Small intestine (tissue), 7 donors: Measurements from ENCODE around the gene TMEM163. TPM values are rescaled to one million over a fixed set of nuclear protein-coding genes. Genes with fewer than 3 reads are reported as not detected.

Experiments
- DNase-seq, 2 donors: peaks; one replicate each; pipeline versions ENCODE4 v3.0.0 to v3.0.0-alpha.2; 2013
- FAIRE-seq: peaks from 2 replicates; lab custom pipeline; 2012; peaks lifted over from hg19 to GRCh38; lab: Jason Lieb, UNC
- H3K27ac ChIP-seq, 3 donors: one replicate each; pipeline ENCODE4 v1.5.1; 2013; ENCODE audit warnings: low read length in 2 of 3, mild to moderate bottlenecking in 2 of 3, control low read depth in 1 of 3, inconsistent platforms in 1 of 3, low read depth in 1 of 3, moderate library complexity in 1 of 3
- H3K27me3 ChIP-seq, 3 donors: one replicate each; pipeline ENCODE4 v1.6.1; 2013; ENCODE audit warnings: low read length in 3 of 3, inconsistent platforms in 1 of 3; ENCODE audit not compliant: control insufficient read depth in 3 of 3, insufficient read depth in 3 of 3
- H3K36me3 ChIP-seq, 3 donors: one replicate each; pipeline ENCODE4 v1.6.1; 2013; ENCODE audit warnings: low read length in 3 of 3, inconsistent platforms in 1 of 3, low read depth in 1 of 3, mild to moderate bottlenecking in 1 of 3, moderate library complexity in 1 of 3; ENCODE audit not compliant: control insufficient read depth in 3 of 3, insufficient read depth in 2 of 3
- H3K4me1 ChIP-seq, 3 donors: one replicate each; pipeline ENCODE4 v1.6.1; 2013; ENCODE audit warnings: low read length in 2 of 3, inconsistent platforms in 1 of 3, low read depth in 1 of 3, mild to moderate bottlenecking in 1 of 3, moderate library complexity in 1 of 3; ENCODE audit not compliant: control insufficient read depth in 3 of 3, insufficient read depth in 2 of 3
- H3K4me3 ChIP-seq, 3 donors: one replicate each; pipeline ENCODE4 v1.5.1; 2013; ENCODE audit warnings: low read length in 3 of 3, control low read depth in 1 of 3, inconsistent platforms in 1 of 3, low read depth in 1 of 3, mild to moderate bottlenecking in 1 of 3, moderate library complexity in 1 of 3
- H3K9me3 ChIP-seq, 2 donors: one replicate each; pipeline ENCODE4 v1.6.1; 2013; ENCODE audit warnings: low read depth in 1 of 2, low read length in 1 of 2; ENCODE audit not compliant: control insufficient read depth in 2 of 2, insufficient read depth in 1 of 2
- WGBS, 3 donors: extraction: QIAGEN DNeasy Blood & Tissue Kit; methylation state at CpG; one replicate each; pipeline ENCODE4 v1.1.7; 2013; 5-methylcytosine and 5-hydroxymethylcytosine counted together
- polyA plus RNA-seq, 4 donors: library from polyadenylated mRNA; stranded (reverse) in 3 of 4; unstranded in 1 of 4; fragments of 200-250 nt in 3 of 4; fragments of 120-200 nt in 1 of 4; gene quantifications; one replicate each; pipeline versions ENCODE4 v1.2.1 to v1.2.3, GENCODE V29; 2013
- donor health status: healthy with polysubstance abuse.
- donor health status: control.
- donor health status: control.
- donor health status: Bipolar disorder and iron deficiency.
- donor health status: healthy.

TMEM163 gene
- polyA plus RNA-seq, 4 donors = 0.13 to 0.57 (median 0.38) TPM

DNA sequence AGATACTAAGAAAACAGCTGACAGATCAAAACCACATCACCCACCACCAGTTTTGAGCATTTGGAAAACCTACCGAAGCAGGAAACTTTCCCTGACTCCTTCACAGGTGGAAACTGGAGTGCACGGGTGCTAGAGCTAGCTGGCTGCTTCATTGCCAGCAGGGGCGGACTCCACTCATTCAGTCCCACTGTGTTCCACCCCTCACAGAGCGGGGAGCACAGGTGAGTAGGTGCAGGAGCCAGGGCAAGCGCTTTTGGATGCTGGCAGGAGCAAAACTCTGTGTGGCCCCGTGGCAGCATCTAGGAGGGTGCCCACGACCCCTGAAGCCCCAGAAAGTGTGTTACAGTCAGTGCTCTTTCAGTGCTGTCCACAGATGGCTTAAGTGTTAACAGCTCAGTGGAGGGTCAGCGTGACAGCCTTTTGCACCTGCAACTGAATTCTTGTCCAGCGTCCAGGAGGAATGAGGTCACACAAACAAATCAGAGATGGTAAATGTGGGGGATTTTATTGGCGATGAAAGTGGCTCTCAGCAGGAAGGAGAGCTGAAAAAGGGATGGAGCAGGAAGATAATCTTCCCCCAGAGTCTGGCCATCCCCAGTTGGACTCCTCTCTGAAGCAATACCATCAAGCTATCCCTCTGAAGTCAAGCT, 71.1 kb downstream of the TMEM163 start:
- Histone ChIP-seq H3K4me1 (no peaks in the 10 kb centered on the region), H3K27me3 (peaks cover 0 to 2% (median 0%) of the 10 kb centered on the region in 3 donors), H3K4me3 (no peak overlapping the region), H3K9me3 (no peaks in the 10 kb centered on the region), H3K27ac (no peak overlapping the region), H3K36me3 (no peaks in the 10 kb centered on the region)
- 71 to 79% (median 78%) methylated on average over 10 of the region's 10 CpGs for WGBS, 3 donors
- DNase-seq (no peak), FAIRE-seq (no peak)

- FAIRE-seq = no peak
Measured at GRCh38 chr2:134642938-134643337, 75.9 kb downstream of the TMEM163 start.

DNA sequence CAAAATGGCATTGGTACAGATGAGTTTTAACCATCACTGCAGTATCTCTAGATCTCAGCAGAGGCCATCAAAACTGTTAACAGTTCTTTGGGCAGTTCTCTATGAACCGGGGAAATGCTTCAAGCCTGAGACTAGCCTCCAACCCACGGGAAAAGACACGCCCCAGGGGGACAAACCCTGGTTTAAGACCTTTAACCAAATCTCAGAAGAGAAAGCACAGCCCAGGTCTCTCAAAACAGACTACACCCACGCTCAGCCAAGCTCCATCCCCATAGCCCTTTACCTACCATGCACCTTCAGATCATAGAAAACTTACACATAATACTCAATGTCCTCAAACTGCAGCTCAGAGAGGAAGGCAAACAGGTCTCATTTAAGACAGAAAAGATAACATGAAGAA, 78.3 kb downstream of the TMEM163 start:
- no peaks in the 10 kb centered on the region for H3K9me3 ChIP-seq
- H3K27ac ChIP-seq = no peak overlapping the region
- H3K36me3 ChIP-seq = no peaks in the 10 kb centered on the region
- H3K4me3 ChIP-seq = no peak overlapping the region
- 61 to 67% (median 65%) methylated on average over 4 of the region's 4 CpGs for WGBS, 3 donors
- no peak for FAIRE-seq
- no peaks in the 10 kb centered on the region for H3K4me1 ChIP-seq
- peaks cover 0 to 6% (median 3%) of the 10 kb centered on the region in 3 donors for H3K27me3 ChIP-seq
- no peak for DNase-seq

More at GRCh38 chr2:134642938-134643337, 75.9 kb downstream of the TMEM163 start:
- no peaks in the 10 kb centered on the region for H3K9me3 ChIP-seq
- H3K4me1 ChIP-seq = no peaks in the 10 kb centered on the region
- H3K4me3 ChIP-seq = no peak overlapping the region
- H3K27ac ChIP-seq = no peak overlapping the region
- H3K36me3 ChIP-seq = no peaks in the 10 kb centered on the region
- H3K27me3 ChIP-seq = peaks cover 0 to 3% (median 2%) of the 10 kb centered on the region in 3 donors
- no peak for DNase-seq
- 70 to 88% (median 82%) methylated on average over 1 of the region's 1 CpG for WGBS, 3 donors

DNA sequence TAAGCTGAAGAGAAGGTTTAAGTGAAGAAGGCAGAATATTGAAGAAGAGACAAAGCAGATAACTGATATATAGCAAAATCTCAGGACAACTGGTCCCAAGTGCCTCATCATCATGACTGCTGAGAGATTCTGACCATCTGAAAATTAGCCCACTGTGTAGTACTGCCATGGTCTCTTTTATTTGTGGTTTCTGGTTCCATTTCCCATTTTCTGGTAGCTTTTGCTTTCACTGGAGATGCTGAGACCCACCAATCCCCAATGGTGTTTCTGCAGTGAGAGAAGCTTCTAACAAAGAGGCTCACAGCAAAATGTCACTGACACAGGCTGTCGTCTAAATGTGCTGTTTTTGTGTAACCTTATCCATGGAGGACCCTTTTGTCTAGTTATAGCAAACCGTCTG, 79.5 kb downstream of the TMEM163 start:
- no peak overlapping the region for H3K27ac ChIP-seq
- FAIRE-seq (no peak), DNase-seq (no peak)
- H3K4me3 ChIP-seq = no peak overlapping the region
- H3K36me3 ChIP-seq = no peaks in the 10 kb centered on the region
- no peaks in the 10 kb centered on the region for H3K4me1 ChIP-seq
- H3K27me3 ChIP-seq = peaks cover 0 to 6% (median 3%) of the 10 kb centered on the region in 3 donors
- 74 to 88% (median 84%) methylated on average over 2 of the region's 2 CpGs for WGBS, 3 donors
- no peaks in the 10 kb centered on the region for H3K9me3 ChIP-seq

- FAIRE-seq = no peak
- Histone ChIP-seq H3K4me3 (no peak overlapping the region), H3K27ac (no peak overlapping the region), H3K27me3 (peaks cover 0 to 6% (median 3%) of the 10 kb centered on the region in 3 donors), H3K36me3 (no peaks in the 10 kb centered on the region), H3K9me3 (no peaks in the 10 kb centered on the region), H3K4me1 (no peaks in the 10 kb centered on the region)
- DNase-seq = no peak
- 82 to 93% (median 88%) methylated on average over 1 of the region's 1 CpG for WGBS, 3 donors
Measured at GRCh38 chr2:134636714-134637113, 82.1 kb downstream of the TMEM163 start.

GRCh38 chr2:134634054-134634753, 84.6 kb downstream of the TMEM163 start:
- FAIRE-seq = no peak

DNA sequence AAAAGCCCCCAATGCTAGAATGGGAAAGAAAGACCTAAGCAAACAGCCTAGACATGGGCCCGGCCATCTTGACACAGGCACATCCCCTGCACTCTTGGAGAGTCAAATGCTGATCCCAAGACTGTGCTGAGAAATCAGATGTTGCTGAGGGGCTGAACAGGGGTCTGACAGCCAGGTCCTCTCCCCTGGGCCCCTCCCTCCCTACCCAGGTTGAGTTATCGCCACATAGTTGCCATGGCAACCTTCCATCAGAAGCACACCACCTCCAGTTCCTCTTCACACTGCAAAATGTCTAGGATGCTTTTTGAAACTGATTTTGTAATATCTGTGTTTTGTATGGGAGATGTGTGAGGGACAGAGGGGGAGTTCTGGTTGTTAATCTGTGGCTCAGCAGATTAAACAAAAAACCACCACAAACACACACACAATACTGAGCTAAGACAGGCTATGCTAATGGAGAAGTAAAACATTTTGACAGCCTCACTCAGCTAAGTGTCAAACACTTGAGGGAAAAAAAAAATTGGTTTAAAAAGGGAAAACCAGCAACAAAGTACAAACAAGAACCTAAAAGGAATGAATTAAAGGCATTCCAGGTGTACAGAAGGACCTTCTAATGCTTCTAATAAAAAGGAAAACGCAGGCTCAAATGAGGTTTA, 88.2 kb downstream of the TMEM163 start:
- no peaks in the 10 kb centered on the region for H3K9me3 ChIP-seq
- no peaks in the 10 kb centered on the region for H3K27me3 ChIP-seq
- no peak for DNase-seq
- no peaks in the 10 kb centered on the region for H3K36me3 ChIP-seq
- 73 to 82% (median 73%) methylated on average over 3 of the region's 3 CpGs for WGBS, 3 donors
- no peak overlapping the region for H3K27ac ChIP-seq
- no peak overlapping the region for H3K4me3 ChIP-seq
- H3K4me1 ChIP-seq = no peaks in the 10 kb centered on the region
- no peak for FAIRE-seq

More at GRCh38 chr2:134634054-134634753, 84.6 kb downstream of the TMEM163 start:
- no peak overlapping the region for H3K4me3 ChIP-seq
- 39 to 53% (median 42%) methylated on average over 2 of the region's 2 CpGs for whole genome bisulfite sequencing, 3 donors
- no peaks in the 10 kb centered on the region for H3K9me3 ChIP-seq
- DNase-seq = no peak
- no peaks in the 10 kb centered on the region for H3K4me1 ChIP-seq
- no peaks in the 10 kb centered on the region for H3K36me3 ChIP-seq
- H3K27ac ChIP-seq = no peak overlapping the region
- H3K27me3 ChIP-seq = peaks cover 0 to 6% (median 3%) of the 10 kb centered on the region in 3 donors

DNA sequence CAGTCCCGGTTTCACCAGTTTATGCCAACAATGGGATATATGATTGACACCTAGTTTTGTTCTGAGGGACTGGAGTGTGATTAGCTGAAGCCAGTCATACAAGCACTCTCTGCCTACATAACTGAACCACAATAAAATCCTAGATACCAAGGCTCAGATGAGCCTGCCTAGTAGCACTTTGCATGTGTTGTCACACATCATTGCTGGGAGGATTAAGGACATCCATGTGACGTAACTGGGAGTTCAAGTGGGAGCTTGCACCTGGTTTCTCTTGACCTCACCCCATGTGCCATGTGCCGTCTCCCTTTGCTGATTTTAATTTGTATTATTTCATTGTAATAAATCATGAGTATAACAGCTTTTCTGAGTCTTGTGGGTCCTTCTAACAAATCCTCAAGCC, 90.3 kb downstream of the TMEM163 start:
- FAIRE-seq = no peak
- 78 to 85% (median 79%) methylated on average over 3 of the region's 3 CpGs for WGBS, 3 donors

More for the DNA sequence above, 90.3 kb downstream of the TMEM163 start:
- Histone ChIP-seq H3K27ac (no peak overlapping the region), H3K27me3 (peaks cover 0 to 3% (median 0%) of the 10 kb centered on the region in 3 donors), H3K4me1 (no peaks in the 10 kb centered on the region), H3K36me3 (no peaks in the 10 kb centered on the region), H3K4me3 (no peak overlapping the region), H3K9me3 (no peaks in the 10 kb centered on the region)
- no peak for DNase-seq
